ENCODE measurements around the gene MAP3K15. TPM values are rescaled to one million over a fixed set of nuclear protein-coding genes. Genes with fewer than 3 reads are reported as not detected.

Gene MAP3K15
- total RNA-seq, 1 donor, result not detected

DNA sequence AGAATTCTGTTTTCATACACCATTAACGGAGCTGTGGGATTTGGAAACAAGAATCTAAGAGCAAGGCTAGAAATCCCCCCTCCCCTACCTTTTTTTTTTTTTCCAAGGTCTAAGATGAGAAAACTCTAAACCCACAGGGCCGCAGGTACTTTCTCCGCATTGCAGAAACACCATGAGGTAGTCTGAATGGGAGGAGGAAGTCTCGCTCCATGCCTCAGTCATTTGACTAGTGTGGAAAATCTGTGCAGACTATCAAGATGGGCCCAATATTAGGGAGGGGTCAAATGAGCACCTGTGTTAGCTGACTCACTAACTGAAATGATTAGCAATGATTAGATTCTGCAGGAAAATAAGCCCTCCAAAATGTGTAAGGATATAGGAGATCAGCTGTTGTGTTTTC lies 40.9 kb upstream of the MAP3K15 start:
- TF ChIP-seq, protein P1, sequence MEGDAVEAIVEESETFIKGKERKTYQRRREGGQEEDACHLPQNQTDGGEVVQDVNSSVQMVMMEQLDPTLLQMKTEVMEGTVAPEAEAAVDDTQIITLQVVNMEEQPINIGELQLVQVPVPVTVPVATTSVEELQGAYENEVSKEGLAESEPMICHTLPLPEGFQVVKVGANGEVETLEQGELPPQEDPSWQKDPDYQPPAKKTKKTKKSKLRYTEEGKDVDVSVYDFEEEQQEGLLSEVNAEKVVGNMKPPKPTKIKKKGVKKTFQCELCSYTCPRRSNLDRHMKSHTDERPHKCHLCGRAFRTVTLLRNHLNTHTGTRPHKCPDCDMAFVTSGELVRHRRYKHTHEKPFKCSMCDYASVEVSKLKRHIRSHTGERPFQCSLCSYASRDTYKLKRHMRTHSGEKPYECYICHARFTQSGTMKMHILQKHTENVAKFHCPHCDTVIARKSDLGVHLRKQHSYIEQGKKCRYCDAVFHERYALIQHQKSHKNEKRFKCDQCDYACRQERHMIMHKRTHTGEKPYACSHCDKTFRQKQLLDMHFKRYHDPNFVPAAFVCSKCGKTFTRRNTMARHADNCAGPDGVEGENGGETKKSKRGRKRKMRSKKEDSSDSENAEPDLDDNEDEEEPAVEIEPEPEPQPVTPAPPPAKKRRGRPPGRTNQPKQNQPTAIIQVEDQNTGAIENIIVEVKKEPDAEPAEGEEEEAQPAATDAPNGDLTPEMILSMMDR (IDR thresholded peaks at IDR 0.05; ENCODE audit: insufficient read depth, low read length), result no peak
- no peak overlapping the region for H3K4me3 ChIP-seq (ENCODE audit: low read depth, low read length)
- no peak for DNase-seq (ENCODE audit: low read depth)

DNA sequence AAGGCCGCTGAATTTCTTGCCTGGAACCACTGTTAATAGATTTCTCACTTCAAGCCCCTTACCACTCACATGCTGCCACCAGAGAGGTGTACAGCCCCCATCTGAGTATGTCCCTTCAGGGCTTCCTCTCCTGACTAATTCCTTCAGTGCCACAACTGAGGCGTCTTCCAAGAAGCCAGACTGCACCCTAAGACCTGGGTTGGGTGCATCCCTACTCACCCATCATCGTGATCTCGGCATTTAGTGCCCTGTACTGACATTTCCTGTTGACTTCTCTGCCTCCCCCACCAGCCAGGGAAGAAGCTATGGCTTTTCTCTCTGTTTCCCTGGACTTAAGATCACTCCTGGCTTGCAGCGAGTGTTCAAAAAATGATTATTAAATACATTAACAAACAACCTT lies 40.4 kb upstream of the MAP3K15 start:
- no peak overlapping the region for H3K4me3 ChIP-seq (ENCODE audit: low read depth, low read length)
- DNase-seq (ENCODE audit: low read depth), result no peak
- TF ChIP-seq, protein P1 (IDR thresholded peaks at IDR 0.05; ENCODE audit: insufficient read depth, low read length), result no peak

DNA sequence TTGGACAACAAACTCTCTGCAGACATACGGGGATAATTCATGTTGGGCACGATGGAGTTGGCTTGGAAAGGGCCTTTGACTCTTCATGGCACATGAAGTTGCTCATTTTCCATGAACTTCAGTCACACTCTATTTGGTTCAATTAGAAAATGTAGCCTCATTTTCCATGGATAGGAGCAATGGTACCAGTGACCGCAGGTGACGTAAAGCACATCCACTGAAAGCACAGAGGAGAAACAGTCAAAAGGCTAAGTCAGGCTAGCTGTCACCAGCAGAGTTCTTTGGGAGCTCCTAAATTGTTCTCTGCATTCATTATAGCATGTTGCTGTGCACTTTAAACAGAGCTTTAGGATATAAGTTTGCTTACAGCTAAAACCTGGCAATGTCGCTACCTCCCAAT lies 39.9 kb upstream of the MAP3K15 start:
- no peak overlapping the region for H3K4me3 ChIP-seq (ENCODE audit: low read depth, low read length)
- TF ChIP-seq, protein P1 (IDR thresholded peaks at IDR 0.05; ENCODE audit: insufficient read depth, low read length), result no peak
- DNase-seq (ENCODE audit: low read depth), result no peak

DNA sequence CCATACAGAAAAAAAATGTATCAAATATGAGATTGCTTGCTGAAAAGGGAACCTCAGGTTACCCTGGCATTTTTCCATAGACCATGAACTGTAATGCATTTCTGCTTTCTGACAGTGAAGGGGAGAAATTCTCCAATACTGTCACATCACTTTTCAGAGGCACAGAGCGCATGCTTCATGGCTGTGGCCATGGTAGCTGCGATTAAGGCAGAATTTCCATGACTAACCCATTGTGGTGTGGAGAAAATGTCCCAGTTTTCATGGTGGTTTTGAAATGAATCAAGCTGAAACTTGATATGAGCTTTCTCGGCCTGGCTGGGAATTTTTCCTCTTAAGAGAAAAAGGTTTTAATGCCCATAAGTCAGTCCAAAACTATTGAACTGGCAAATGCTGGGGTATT lies 39.5 kb upstream of the MAP3K15 start:
- H3K4me3 ChIP-seq (ENCODE audit: low read depth, low read length), result no peak overlapping the region
- TF ChIP-seq, protein P1 (IDR thresholded peaks at IDR 0.05; ENCODE audit: insufficient read depth, low read length), result no peak
- peak; percentile 54 for DNase-seq (ENCODE audit: low read depth)

DNA sequence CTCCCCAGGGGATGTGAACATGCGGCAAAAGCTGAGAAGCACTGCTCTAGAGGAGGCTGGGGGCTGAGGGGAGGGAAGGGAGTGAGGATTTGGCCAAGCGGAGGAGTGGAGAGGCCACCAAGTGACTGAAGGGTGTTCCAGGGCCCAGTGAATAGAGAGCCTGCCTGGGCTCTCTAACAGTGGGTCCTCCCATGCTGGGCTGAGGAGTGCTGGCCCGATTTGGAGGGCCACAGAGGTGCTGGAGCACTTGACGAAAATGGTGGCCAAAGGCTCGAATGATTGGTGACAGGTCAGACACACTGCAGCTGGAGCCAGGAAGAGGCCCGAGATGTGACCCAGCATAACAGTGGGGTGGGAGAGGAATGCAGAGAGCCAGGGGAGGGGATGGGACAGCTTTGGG lies 37.5 kb upstream of the MAP3K15 start:
- TF ChIP-seq, protein P1 (IDR thresholded peaks at IDR 0.05; ENCODE audit: insufficient read depth, low read length), result no peak
- H3K4me3 ChIP-seq (ENCODE audit: low read depth, low read length), result no peak overlapping the region
- no peak for DNase-seq (ENCODE audit: low read depth)

DNA sequence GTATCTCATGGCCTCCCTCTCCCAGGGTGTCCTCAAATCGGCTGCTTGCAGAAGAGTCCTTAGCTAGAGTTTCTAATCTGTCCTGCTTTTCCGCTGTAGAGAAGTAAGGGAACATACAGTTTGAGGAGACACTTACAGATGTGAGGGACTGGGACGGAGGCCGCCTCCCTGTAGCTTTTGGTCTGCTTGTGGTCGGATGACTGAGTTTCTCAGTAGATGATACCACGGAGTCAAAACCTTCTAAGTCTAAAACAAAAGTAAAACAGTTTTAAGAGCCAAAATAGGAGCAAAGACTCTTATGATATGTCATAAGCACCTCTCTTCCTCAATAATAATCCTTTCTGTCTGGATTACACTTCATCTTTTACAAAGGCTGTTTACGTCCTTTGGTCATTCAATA lies 34.5 kb upstream of the MAP3K15 start:
- TF ChIP-seq, protein P1 (IDR thresholded peaks at IDR 0.05; ENCODE audit: insufficient read depth, low read length), result no peak
- no peak overlapping the region for H3K4me3 ChIP-seq (ENCODE audit: low read depth, low read length)

DNA sequence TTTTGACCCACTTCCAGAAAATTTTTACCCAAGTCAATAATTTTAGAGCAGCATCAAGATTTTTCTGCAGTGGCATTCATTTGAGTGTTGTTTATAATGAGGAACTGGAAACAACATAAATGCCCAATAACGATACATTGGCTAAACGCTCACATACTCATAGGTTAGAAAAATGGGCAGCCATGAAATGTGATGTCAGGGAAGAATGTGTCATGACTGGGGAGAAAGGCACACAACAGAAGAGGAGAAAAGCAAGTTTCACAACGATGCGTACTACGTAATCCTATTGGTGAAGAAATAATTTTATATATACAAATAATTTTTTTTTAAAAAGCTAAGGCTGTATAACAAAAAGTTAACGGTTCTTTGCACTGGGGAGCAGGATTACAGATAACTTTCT lies 33.6 kb upstream of the MAP3K15 start:
- TF ChIP-seq, protein P1 (IDR thresholded peaks at IDR 0.05; ENCODE audit: insufficient read depth, low read length), result no peak
- no peak for DNase-seq (ENCODE audit: low read depth)
- no peak overlapping the region for H3K4me3 ChIP-seq (ENCODE audit: low read depth, low read length)

More for the DNA sequence above, 34.5 kb upstream of the MAP3K15 start:
- DNase-seq (ENCODE audit: low read depth), result no peak
